Left colon (tissue), 2 donors: ENCODE data around the gene XNDC1N. TPM values are rescaled to one million over a fixed set of nuclear protein-coding genes. Genes with fewer than 3 reads are reported as not detected.
A peak's percentile ranks its signal among the peaks of the same experiment; 100 is the strongest.
"Not testable (repeated sequence)": the region's sequence is repeated elsewhere in the genome, so short reads cannot be mapped to it uniquely, and the experiment has no call there.

Source experiments
- ATAC-seq: fragments of 200-7000 bp; cut with Tn5 transposase; one replicate; pipeline ENCODE4 v1.9.1; 2020; ENCODE audit warnings: mild to moderate bottlenecking, moderate library complexity
- DNase-seq, 2 donors: peaks; one replicate each; pipeline ENCODE4 v3.0.0-alpha.2; 2020
- intact Hi-C, 2 donors: fragments of 100-400 bp; cut with DNase I in 1 of 2; cut with micrococcal nuclease in 1 of 2; formaldehyde crosslinking; loops; one replicate each; pipeline versions ENCODE4 v1.11.2 to v1.14.0; 2022; cut with DNase I, micrococcal nuclease
- total RNA-seq, 2 donors: library from RNA; stranded (reverse); fragmentation: NEBNext Ultra II Directional; extraction: Animal tissue kit (Norgen Biotek cat#: 25700); gene quantifications; one replicate each; pipeline ENCODE4 v1.2.1, GENCODE V29; 2021
- donor health status: DM: no; HTN: no; CAD: no.
- donor health status: DM: yes; HTN: yes; CAD: no.

XNDC1N gene
- total RNA-seq, 2 donors from 2014 or later = 7.5 to 12.5 TPM

- ATAC-seq (no peak), DNase-seq (no peak)
- intact Hi-C loops = no loop called here
Measured at GRCh38 chr11:71935338-71935925, 7.0 kb upstream of the XNDC1N start.

- intact Hi-C loops = no loop called here
- DNase-seq = no peak
- no peak for ATAC-seq
Measured at GRCh38 chr11:71934213-71934612, 5.8 kb upstream of the XNDC1N start.

DNA sequence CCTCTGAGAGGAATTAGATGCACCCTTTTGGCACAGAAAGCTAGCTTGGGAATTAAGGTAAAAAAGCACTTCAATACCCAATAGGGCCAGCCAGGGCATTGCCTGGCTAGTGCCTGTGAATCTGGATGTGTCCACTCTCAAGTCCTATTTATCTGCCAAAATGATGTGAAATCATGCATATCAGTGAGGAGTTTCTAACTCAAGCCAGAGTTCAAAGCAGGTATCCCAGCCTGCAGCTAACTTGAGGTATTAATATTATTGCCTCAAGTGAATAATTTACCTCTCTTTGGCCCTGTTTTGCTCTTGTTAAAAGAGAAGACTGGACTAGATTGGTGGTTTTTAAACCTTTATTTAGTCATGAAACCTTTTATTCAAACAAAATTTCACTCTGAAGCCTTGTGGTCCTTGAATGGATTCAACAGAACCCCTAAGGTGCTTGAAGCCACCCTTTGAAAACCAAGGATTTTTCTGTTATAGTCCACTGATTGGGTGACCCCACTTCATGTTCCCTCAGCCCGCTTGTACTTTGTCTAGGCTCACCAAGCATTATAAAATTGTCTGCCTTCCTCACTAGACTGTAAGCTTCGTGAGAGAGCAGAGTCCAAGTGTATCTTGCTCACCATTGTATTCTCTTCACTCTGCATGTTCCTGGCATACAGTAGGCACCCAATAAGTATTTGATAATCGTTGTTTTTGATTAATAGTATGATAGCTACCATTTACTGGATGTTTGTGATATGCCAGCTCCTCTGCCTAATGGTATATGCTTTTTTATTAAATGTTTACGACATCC lies 4.9 kb upstream of the XNDC1N start:
- no peak for ATAC-seq

DNA sequence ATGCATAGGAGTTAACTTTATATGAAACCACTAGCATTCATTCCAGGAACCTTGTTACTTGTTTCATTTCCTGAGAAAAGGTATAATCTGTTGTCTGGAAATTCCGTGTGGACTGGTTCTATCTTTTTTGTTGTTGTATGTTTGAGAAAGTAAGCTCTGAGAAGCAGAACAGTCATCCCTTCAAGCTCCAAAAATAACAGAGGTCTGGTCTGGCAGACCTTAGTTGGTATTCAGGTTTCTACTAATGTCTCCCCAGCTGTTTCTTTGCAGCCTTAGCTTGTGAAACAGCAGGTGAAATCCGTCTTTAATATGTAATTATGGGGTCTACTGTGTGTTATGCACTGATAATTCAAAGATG lies 2.8 kb upstream of the XNDC1N start:
- intact Hi-C loops = no loop called here
- ATAC-seq = no peak
- no peak for DNase-seq

More for the DNA sequence above, 4.9 kb upstream of the XNDC1N start:
- no peak for DNase-seq
- intact Hi-C loops = no loop called here

- DNase-seq = no peak
- ATAC-seq = no peak
- intact Hi-C loops = no loop called here
Measured at GRCh38 chr11:71930556-71931244, 2.3 kb upstream of the XNDC1N start.

DNA sequence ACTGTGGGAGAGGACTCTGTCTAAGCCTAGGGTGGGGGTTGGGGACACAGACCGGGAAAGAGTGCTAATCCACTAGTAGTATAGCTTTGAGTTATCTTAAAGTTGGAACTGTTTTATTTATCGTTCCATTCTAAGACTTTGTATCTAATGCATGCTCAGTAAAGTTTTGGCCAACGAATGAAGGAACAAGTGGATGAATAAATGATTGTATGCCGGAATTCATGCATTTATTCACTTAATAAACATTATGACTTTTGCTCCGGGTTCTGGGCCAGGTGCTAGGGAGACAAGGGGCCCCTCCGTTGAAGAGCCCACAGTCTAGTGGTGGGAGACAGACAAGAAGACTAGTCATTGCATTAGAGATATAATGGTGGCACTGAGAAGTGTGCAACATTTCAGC lies 1.1 kb upstream of the XNDC1N start:
- intact Hi-C loops = no loop called here
- ATAC-seq = no peak

DNA sequence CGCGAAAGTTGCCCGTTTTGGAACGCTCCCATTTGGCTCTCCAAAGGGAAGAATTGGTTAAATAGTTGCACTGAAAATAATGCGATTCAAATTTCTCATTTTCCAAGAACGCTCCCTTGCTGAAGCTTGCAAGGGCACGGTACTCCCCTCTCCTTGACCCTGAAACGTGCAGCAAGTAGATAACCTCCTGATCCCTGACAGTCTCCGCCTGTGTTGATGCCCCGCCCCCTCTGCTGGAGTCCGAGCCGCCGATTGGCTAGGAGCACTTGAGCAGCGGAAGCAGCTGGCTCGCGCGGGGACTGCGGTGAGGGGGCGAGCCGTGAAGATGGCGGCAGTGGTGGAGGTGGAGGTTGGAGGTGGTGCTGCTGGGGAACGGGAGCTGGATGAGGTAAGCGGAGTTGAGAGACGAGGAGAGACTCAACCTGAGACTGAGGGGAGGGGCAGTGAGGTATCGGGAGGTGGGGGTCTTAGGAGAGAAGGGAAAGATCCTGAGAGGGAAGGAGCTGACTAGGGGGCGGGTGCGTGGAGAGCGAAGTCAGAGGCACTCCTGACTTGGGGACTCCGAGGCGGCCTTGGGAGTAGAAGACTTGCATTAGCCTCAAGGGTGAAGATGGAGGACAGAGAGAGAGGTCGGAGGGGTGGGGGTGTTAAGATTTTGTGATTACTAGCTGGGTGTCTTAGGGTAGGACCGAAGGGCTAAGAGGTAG lies 496 bp upstream of the XNDC1N start, which contains the start of gene RNF121:
Gene RNF121, plus strand, starts transcription at position 310 of the 707 bp plus-strand sequence. Its CDS starts 16 bp downstream, at position 326.
- intact Hi-C loops = no loop called here
- peak; percentile 98 to 99 for DNase-seq
- peak; percentile 97 for ATAC-seq

More for the DNA sequence above, 1.1 kb upstream of the XNDC1N start:
- peak in 1 of 2 donors; percentile 12 for DNase-seq

- no peak for ATAC-seq
Measured at GRCh38 chr11:71917646-71918140, 10.7 kb downstream of the XNDC1N start.

DNA sequence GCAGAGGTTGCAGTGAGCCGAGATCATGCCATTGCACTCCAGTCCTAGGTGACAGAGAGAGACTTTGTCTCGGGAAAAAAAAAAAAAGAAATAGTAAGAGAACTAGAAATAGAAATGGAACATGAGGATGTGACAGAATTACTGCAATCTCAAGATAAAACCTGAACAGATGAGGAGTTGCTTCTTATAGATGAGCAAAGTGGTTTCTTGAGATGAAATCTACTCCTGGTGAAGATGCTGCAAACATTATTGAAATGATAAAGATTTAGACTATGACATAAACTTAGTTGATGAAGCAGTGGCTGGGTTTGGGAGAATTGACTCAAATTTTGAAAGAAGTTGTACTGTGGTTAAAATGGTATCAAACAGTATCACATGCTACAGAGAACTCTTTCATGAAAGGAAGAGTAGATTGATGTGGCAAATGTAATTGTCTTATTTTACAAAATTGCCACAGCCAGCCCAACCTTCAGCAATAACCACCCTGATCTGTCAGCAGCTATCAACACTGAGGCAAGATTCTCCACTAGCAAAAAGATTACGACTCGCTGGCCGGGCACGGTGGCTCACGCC lies 13.7 kb downstream of the XNDC1N start:
- intact Hi-C loops = no loop called here
- ATAC-seq (no peak), DNase-seq (no peak)

More at GRCh38 chr11:71917646-71918140, 10.7 kb downstream of the XNDC1N start:
- intact Hi-C loops = no loop called here
- no peak for DNase-seq

- DNase-seq (no peak), ATAC-seq (no peak)
- intact Hi-C loops = no loop called here
Measured at GRCh38 chr11:71913756-71914526, 14.5 kb downstream of the XNDC1N start.

- DNase-seq, intact Hi-C loops, ATAC-seq: not testable (repeated sequence)
Measured at GRCh38 chr11:71911986-71912340, 16.4 kb downstream of the XNDC1N start.

GRCh38 chr11:71911321-71911985 lies 16.9 kb downstream of the XNDC1N start:
- ATAC-seq, intact Hi-C loops, DNase-seq: not testable (repeated sequence)

- DNase-seq, intact Hi-C loops, ATAC-seq: not testable (repeated sequence)
Measured at GRCh38 chr11:71910775-71911174, 17.6 kb downstream of the XNDC1N start.

- intact Hi-C loops = no loop called here
- DNase-seq = no peak
- no peak for ATAC-seq
Measured at GRCh38 chr11:71908218-71908617, 20.2 kb downstream of the XNDC1N start.

DNA sequence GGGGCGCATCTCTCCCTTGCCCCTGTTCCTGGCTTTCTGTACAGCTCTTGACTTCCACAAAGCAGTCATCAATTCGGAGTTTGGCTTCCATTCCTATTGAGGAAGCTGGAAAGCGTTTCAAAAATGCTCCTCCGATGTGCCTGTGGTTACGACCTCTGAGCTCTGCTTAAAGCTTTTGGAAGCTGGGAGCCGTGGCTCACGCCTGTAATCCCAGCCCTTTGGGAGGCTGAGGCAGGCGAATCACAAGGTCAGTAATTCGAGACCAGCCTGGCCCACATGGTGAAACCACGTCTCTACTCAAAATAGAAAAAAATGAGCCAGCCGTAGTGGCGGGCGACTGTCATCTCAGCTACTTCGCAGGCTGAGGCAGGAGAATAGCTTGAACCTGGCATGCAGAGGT lies 27.3 kb downstream of the XNDC1N start:
- ATAC-seq, intact Hi-C loops, DNase-seq: not testable (repeated sequence)

DNA sequence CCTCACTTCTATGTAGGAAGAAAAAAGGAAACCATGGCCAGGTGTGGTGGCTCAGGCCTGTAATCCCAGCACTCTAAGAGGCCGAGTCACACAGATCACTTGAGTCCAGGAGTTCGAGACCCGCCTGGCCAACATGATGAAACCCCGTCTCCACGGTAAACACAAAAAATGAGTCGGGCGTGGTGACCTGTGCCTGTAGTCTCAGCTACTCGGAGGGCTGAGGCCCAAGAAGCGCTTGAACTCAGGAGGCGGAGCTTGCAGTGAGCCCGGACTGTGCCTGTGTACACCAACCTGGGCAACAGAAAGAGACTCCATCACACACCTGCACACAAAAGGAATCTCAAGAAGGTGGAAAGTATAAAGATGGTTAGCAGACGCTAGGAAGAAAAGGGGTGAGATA lies 32.4 kb downstream of the XNDC1N start:
- DNase-seq (no peak), ATAC-seq (no peak)
- intact Hi-C loops = no loop called here

DNA sequence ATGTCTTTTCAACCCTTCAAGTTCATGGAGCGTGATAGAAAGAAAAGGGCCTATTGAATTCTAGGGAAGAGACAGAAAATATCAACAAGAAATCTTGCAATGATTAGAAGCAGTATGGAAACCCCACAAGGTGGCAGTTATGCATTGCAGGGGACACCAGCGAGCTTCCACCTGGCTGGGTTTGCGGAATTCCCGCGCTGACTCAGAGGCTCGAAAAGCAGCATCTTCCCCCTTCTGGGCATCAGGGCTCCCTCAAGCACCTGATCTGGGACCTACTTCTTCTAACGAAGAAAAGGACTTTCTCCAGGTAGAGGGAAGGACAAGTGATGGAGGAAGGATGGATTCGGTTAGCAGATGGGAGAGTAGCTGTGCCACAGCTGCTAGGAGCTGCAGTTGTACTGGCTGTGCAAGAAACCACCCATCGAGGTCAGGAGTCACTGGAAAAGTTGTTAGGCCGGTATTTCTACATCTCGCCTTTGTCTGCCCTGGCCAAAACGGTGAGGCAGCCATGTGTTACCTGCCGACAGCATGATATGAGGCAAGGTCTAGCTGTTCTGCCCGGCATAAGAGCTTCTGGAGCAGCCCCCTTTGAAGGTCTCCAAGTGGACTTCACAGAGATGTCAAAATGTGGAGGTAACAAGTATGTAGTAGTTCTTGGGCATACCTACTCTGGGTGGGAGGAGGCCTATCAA lies 39.1 kb downstream of the XNDC1N start:
- DNase-seq, ATAC-seq, intact Hi-C loops: not testable (repeated sequence)
